Ecto neural progenitor cell (in vitro differentiated cells): ENCODE data around the gene TMEM135.
"Not testable (repeated sequence)": the region's sequence is repeated elsewhere in the genome, so short reads cannot be mapped to it uniquely, and the experiment has no call there.

ENCODE experiments used
- DNase-seq: peaks from one replicate; pipeline ENCODE4 v3.0.0-alpha.2; 2018; ENCODE audit warnings: low spot score

The TMEM135 gene

DNA sequence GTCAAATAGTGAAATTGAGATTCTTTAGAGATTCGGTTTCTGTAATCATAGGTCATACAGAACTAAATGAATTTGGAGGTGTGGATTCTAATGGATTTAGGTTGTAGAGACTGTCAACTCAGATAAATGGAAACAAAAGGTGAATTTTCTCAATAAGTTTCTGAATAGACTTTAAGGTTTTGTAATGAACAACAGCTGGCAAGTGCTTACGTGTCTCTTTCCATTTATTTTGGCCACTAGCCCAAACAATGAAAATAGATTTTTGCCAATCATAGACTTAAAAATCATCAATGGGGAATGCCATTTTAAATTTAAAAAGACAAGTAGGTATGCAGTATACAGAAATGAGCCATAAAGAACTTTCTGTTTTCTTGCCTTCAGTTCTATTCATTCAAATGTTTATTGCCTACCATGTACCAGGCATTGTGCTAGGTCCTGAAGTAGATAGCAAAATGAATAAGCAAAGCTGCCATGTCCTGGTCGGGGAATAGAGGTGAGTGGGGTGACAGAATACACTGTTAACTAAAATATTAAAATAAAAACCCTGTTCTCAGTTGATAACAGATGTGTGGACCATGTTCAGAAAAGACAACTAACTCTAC, 16.9 kb upstream of the TMEM135 start:
- no peak for DNase-seq

DNA sequence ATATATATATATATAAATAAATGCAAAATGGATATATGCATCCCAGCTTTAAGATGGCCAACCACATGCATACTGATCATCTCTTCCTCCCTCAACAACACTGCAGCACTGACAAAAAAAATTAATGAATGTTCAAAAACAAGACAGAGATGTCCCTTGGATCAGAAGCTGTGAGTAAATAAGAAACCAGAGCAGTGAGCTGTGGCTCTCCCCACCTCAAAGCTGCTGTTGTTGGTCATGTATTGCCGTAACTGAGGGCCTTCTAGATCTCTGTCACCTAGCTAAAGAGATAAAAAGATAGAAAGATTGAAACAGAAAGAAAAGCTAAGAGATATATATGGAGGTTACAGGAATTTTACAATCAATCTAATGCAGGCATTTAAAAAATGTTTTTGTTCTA, 15.5 kb upstream of the TMEM135 start:
- DNase-seq = no peak

DNA sequence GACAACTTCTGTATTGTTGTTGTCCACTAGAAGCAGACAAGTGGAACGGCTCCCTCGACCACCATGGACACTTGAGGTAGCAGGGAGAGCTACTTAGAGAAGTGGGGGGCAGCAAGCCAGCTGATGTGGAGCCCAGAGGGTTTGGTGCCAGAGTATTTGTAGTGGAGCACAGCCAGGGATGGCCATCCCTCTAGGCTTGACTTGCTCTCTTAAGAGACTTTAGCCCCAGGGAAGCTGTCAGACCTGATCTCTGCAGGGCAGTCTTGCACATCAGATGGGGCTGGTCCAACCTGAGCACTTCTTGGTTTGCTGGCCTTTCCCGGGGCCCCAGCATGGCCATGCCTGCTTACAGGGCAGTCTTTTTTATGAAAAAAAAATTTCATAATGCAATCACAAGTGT, 15.0 kb upstream of the TMEM135 start:
- no peak for DNase-seq

DNA sequence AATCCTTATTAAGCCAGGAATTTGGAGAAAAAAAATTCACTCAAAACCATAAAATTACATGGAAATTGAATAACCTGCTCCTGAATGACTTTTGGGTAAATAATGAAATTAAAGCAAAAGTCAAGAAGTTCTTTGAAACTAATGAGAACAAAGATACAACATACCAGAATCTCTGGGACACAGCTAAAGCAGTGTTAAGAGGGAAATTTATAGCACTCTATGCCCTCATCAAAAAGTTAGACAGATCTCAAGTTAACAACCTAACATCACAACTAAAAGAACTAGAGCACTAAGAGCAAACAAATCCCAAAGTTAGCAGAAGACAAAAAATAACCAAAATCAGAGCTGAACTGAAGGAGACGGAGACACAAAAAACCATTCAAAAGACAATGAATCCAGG, 11.3 kb upstream of the TMEM135 start:
- DNase-seq = not testable (repeated sequence)

DNA sequence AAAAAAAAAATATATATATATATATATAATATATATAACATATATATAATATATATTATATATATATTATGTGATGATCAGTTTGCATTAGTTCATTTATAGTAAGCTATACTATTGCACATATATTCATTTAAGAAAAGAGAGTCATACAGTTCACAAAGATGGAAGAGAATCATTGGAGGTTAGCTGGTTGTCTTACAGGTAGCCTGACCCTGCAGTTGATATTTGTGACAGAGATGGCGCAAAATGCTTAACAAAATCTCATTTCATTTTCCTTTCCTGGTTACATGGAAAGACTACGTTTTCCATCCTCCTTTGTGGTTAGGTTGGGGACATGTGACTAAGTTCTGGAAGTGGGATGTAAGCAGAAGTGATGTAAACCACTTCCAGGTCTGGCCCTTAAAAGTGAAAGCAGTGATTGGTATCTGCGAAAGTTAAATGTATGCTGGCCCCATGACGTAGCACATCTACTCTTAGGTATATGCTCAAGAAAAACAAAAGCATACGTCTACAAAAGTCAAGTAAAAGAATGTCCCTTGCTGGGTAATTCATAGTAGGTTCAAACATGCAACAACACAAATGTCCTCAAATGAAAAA, 7.2 kb upstream of the TMEM135 start:
- no peak for DNase-seq

DNA sequence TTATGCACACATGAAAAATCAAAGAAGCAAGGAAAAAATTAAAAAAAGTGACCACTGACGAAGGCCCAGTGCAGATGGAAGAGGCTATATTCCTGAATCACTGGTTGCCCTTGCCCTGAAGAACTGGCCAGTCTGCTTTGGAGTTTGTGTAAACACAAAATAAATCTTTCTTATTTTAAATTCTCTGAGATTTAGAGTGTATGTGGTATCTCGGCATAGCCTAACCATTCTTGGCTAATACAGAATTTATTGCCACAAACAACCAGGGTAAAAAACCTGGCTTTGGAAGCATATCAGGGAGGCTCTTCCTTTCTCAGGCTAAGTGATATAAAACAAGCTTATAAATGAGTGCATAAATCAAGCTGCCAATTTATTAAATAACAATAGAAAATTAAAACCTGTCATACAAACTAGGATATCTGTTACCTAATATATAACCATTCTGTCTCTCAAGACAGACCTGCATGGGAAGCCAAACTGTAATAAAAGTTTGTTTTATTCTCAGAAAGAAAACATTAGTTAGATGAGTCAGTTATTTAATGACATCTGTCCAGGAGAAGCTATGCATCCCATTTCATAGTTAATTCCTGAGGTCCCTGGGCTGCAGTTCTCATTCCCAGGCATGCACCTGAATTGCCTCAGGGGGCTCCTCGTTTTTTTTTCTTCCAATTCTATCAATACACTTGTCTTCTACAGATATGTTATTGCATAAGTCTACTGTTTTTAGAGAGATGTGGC, 6.1 kb upstream of the TMEM135 start:
- no peak for DNase-seq

DNA sequence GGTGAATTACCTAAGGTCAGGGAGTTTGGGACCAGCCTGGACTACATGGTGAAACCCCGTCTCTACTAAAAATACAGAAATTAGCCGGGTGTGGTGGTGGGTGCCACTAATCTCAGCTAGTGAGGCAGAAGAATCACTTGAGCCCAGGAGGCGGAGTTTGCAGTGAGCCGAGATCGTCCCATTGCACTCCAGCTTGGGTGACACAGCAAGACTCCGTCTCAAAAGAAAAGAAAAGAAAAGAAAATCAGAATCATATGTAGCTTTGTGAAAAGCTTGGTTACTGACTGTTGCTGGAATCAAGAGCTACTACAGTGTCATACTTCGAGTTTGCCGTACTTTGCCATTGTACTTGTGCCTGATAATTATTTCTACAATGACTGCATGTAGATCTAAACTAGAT, 4.2 kb upstream of the TMEM135 start:
- no peak for DNase-seq

DNA sequence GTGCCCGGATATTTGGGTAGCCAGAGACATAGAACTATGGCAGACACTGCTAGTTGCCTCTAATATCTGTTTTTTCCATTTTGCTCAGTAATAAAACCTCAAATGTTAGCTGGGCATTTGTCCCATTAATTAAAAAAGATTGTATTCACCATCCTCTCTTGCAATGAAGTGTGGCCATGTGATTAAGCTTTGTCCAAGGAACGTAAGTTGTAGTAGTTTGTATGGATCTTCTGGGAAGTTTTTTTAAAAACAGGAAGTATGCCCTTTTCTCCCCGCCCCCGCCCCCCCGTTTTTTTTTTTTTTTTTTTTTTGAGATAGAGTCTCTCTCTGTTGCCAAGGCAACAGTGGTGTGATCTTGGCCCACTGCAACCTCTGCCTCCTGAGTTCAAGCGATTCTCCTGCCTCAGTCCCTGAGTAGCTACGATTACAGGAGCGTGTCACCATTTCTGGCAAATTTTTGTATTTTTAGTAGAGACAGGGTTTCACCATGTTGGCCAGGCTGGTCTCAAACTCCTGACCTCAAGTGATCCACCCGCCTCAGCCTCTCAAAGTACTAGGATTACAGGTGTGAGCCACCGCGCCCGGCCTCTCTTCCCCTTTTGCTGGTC, 1.7 kb upstream of the TMEM135 start:
- no peak for DNase-seq

DNA sequence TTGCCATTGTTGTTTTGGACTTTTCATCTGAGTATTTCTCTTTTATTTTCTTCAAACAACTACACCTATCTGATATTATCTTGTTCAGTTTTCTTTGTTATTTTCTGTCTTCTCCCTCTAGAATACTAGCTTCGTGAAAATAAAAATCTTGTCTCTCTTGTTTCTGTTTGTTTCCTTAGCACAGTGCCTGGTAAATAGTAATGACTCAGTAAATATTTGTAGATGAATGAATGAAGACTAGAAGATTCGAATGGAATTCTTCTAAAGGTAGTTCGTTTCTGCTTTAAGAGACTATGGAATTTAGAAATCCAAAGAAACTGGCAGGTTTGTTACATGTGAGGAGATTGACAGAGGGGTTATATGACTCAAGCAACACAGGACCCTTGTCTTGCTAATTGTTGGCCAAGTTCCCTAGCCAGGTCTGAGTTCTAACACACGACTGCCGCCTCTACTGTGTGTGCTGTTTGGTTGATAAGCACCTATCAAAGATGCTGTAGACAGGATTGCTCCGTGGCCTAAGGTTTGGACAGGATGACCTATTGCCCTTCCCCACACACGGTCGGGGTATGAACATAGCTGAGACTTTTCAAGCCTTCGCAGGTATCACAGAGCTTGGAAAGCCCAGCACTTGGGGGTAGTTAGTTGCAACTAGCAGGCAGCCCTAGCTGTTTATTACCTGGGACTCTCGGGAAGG, 831 bp upstream of the TMEM135 start:
- DNase-seq = no peak

DNA sequence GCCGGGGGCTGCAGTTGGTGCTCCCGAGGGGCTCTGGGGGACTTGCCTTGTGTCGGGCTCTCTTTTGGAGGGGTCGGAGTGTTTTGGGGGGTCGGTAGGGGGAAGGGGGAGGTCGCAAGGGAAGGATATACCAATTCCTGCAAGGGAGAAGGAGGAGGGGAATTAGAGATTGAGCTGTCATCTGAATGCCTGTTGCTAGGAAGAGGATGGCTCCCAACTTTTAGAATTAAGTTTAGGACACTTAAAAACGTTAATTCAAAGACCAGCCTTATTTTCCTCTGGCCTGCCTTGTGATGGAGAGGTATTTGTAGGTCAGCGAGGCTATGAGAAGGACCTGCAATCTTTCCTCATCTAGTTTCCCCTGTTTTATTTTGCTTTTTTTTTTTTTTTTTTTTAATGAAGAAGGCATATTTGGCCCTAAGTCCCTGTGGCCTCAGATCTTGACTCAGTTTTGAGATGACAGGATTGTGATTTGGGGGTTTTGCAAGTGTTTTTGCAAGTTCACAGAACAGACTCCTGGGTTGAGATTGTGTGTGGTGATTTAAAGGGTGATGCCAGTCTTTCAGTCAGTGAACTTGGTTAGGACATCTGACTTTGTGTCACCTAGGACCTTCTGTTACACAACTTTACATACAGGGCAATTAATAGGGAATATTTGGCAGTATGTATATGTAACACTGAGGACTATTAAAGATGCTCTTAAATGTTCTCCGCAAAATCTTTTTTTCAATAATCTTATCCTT, 672 bp downstream of the TMEM135 start:
- DNase-seq = no peak

DNA sequence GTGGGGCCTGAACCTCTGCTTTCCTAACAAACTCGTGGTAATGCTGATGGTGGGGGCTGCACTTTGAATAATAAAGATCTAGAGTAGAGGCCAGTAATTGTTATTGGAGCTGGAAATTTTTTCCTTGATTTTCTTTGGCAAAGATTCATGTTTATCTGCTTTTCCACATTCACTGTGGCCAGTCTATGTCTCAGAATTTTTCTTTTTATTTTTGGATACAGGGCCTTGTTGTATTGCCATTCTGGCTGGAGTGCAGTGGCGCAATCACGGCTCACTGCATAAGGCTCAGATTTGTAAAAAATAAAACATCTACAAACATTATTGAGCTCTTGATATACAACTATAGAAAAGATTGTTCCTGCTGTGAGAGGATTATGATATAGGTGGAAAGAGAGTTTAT, 1.6 kb downstream of the TMEM135 start:
- no peak for DNase-seq

DNA sequence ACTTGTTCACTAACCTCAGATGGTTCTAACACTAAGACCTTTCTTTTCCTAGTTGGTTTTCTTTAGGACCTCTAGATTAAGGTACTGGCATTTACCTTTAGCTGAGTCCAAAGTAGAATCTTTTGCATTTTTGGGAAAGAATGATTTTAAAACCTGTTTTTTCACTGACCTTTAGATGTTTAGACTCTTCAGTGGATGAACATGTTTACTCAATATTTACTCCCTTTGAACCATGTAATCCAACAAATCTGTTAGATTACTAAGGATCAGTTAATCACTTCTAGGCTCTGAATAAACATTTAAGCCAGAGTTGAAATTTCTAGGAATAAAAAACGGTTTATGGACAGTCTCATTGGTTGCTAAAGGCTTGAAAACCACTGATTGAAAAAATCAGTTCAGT, 6.2 kb downstream of the TMEM135 start:
- DNase-seq = no peak

DNA sequence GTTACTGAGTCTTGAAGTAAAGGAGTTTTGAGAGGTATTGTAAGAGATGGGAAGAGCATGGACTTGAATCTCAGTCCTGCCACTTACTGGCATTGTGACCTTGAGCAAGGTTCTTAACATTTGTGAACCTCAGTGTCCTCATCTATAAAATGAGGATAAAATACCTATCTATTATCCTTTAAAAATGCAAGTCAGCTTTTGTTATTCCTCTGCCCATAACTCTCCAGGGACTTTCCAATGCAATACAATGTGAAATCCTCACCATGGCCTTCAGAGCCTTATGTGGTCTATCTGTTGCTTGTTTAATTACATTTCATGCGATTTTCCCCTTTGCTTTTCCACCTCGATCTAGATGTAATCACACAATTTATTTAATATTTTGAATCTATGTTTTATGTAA, 9.1 kb downstream of the TMEM135 start:
- no peak for DNase-seq

DNA sequence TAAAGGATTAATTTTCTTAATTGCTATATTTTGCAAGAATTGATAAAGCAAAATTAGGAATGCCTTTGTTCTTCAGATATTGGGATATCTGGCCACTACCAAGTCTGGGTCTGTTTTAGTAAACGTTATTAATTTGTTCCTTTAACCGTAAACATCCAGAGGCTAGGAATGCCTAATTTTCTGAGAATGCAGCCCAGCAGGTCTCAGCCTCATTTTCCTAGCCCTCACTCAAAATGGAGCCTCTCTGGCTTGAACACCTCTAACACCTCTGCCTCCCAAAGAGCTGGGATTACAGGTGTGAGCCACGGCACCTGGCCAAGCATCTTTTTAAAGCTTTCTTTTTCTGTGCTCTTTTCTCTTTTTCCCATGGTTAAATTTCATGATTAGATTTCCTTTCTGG, 18.4 kb downstream of the TMEM135 start:
- no peak for DNase-seq

DNA sequence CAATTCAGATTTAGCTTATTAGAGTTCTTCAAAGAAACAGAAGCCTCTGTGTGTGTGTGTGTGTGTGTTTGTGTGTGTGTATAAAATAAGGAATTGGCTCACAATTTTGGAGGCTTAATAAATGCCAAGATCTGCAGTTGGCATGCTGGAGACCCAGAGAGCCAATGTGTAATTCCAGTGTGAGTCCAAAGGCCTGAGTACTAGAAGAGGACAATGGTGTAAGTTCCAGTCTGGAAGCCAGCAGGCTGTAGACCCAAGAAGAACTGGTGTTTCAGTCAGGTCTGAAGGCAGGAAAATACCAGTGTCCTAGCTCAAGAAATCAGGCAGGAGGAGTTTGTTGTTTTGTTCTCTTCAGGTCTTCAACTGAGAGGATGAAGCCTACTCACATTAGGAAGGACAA, 20.0 kb downstream of the TMEM135 start:
- no peak for DNase-seq

DNA sequence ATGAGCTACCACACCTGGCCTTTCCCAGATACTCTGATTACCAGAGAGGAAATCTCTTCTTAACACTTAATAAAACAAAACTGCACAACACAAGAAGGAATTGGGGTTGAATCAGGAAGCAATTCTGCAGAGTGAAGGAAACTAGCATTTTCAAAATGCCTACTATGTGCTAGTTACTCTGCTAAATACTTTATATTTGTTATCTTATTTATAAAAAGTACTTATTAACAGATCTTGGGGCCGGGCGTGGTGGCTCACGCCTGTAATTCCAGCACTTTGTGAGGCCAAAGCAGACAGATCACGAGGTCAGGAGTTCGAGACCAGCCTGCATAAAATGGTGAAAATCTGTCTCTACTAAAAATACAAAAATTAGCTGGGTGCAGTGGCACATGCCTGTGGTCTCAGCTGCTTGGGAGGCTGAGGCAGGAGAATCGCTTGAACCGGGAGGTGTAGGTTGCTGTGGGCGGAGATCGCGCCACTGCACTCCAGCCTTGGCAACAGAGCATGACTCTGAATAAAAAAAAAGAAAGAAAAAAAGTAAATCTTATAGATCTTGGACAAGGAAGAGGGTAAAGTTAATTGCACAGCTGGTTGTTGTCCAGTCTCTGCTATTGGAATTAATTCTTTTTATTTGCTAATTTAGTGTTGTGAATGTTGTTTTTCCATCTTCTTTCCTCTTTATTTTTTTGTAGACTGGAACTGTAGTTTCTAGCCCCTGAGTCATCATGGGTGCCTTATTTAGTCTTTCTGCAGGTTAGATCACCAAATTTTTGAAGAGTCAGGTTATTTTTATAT, 22.1 kb downstream of the TMEM135 start:
- DNase-seq = no peak

DNA sequence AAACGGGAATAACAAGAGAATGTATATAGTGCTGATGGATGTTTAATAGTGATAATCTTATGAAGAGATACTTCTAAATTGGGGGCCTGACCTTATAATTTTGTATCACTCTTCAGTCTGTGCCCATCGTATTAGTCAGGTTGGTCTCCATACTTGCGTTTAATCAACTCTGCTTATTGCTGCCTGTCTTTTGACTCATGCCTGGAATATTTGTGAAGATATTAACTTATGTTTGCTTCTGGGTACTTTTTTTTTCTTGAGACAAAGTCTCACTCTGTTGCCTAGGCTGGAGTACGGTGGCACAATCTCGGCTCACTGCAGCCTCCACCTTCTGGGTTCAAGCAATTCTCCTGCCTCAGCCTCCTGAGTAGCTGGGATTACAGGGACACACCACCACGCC, 24.0 kb downstream of the TMEM135 start:
- DNase-seq = no peak

DNA sequence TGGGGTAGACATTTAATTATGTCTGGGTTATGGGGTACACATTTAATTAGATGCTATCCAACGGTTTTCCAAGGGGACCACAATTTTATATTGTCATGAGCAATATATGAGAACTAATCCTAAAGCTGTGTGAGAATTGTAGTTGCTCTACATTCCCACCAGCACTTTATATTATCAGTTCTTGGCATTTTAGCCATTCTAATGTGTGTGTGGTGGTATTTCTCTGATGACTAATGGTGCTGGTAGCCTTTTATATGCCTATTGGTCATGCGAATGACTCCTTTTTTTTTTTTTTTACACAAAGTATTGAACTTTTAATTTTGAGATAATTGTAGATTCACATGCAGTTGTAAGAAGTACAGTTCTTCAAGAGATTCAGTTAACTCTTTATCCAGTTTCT, 26.2 kb downstream of the TMEM135 start:
- DNase-seq = no peak

DNA sequence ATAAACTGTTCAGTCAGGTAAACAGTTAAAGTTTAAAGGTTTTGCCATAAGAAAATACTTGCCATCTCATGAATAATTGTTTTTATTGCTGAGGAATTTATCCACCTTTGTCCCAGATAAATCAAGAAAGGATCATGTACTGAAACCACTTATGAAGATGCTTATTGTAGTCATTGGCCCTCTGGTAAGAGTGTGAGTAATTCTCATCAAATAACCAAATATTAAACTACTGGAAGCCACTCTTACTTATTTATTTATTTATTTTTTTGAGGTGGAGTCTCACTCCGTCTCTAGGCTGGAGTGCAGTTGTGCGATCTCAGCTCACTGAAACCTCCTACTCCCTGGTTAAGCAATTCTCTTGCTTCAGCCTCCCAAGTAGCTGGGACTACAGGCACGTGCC, 35.1 kb downstream of the TMEM135 start:
- no peak for DNase-seq

DNA sequence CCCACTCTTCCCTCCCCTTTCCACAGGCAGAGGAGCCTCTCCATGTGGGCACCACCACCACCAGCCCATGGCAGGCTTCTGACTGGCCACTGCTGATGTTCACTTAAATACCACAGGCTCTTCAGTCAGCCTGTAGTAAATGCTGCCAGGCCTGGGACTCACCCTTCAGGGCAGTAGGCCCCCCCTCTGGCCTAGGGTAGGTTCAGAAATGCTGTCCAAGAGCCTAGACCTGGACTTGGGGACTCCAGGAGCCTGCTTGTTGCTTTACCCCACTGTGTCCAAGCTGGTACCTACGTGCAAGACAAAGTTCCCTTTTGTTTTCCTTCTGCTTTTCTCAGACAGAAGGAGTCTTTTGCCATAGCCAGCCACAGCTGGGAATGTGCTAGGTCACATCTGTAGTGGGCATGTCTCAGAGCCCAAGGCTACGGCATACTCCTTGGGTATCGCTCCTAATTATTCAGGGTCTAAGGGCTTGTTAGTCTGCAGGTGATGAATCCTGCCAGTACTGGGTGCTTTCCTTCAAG, 38.6 kb downstream of the TMEM135 start:
- DNase-seq = no peak

DNA sequence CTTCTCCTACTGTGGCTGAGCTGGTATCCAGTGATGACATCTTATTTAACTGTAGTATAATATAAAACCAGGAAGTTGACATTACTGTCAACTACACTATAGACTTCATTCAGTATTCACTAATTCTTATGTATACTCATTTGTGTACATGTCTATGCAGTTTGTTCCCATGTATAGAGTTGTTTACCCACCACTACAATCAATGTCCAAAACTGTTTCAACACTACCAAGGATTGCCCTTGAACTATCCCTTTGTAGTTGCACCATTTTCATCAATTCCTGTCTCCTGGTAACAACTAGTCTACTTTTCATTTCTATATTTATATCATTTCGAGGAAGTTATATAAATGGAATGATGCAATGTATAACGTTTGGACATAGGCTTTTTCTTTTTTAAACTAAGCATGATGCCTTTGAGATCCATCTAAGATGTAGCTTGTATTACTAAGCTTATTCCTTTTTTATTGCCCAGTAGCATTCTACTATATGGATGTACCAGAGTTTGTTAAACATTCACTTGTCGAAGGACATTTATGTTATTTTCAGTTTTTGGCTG, 39.2 kb downstream of the TMEM135 start:
- DNase-seq = no peak
